ENCODE measurements around the gene EFCAB12. TPM values are rescaled to one million over a fixed set of nuclear protein-coding genes. Genes with fewer than 3 reads are reported as not detected.
A peak's percentile ranks its signal among the peaks of the same experiment; 100 is the strongest.

EFCAB12 gene
- total and polyA plus RNA-seq, 10 of the 15 experiments (the other 5 are each of a cell fraction or from before 2014, with no cell fraction given), result 0.02 to 0.85 (median 0.33) TPM

GRCh38 chr3:129439817-129440617 lies 11.6 kb upstream of the EFCAB12 start, which contains the start of the genes IFT122 and MBD4:
IFT122 (plus strand) TSS chr3:129440224; CDS start chr3:129440331, 107 bp downstream.
MBD4 (minus strand) TSS chr3:129439948; CDS start chr3:129439833, 115 bp downstream.
- 2% methylated on average over 73 of the region's 75 CpGs for WGBS (ENCODE audit: insufficient coverage, insufficient replicate concordance, low lambda C conversion rate, missing lambda C conversion rate)
- SMC1A ChIA-PET (ENCODE audit: uncharacterized antibody, unreplicated experiment), result interaction anchor here (0.6 to 14.5 kb wide), 11 partner anchors 9 to 57 kb away, joined by 3 to 275 read pairs (median 5); partner anchors contain the start of gene EFCAB12
- peaks cover 14% of the 10 kb centered on the region; the same call in 1 of the 2 replicates for H3K4me1 ChIP-seq (ENCODE audit: control insufficient read depth, insufficient read depth, low read length)
- RAD21 ChIA-PET (ENCODE audit: unreplicated experiment), result interaction anchor here (0.6 to 3.8 kb wide), 10 partner anchors 12 to 187 kb away, joined by 3 to 22 read pairs (median 6); partner anchors contain the start of gene EFCAB12
- BruUV-seq (replicated peaks), result no TSS peak
- POLR2A ChIA-PET, result interaction anchor here (0.7 to 6.0 kb wide), 16 partner anchors 9 to 320 kb away, joined by 3 to 40 read pairs (median 4); partner anchors contain the start of genes COPG1 and EFCAB12
- peaks cover 51% of the 10 kb centered on the region for H3K79me2 ChIP-seq (ENCODE audit: control insufficient read depth, insufficient read depth, low read length)
- no peaks in the 10 kb centered on the region for H3K36me3 ChIP-seq (ENCODE audit: control insufficient read depth in 2 of 2, insufficient read depth in 2 of 2, low read length in 1 of 2)
- H4K20me1 ChIP-seq (ENCODE audit: control insufficient read depth, insufficient read depth), result no peaks in the 10 kb centered on the region
- H3K27ac ChIP-seq (ENCODE audit: control insufficient read depth, insufficient read depth), result peak within 1 kb of the TSS; percentile 91
- no peaks in the 10 kb centered on the region for H3K27me3 ChIP-seq (replicated peaks in 1 of 2; ENCODE audit: control insufficient read depth in 2 of 2, insufficient read depth in 2 of 2, low read length in 1 of 2)
- peak within 1 kb of the TSS; percentile 91 for H3K4me3 ChIP-seq
- in situ Hi-C loops (cut with MboI), result no loop called here
- FAIRE-seq (peak; percentile 99), ATAC-seq (peak; percentile 91), DNase-seq (ENCODE audit: low read depth, low spot score) (peak; percentile 99)
- H3K4me2 ChIP-seq (ENCODE audit: control insufficient read depth, insufficient read depth), result peak within 1 kb of the TSS; percentile 93
- peak within 1 kb of the TSS; percentile 95 for H2AFZ ChIP-seq (ENCODE audit: control insufficient read depth, low read depth, low read length)
- CTCF ChIA-PET, result interaction anchor here (0.6 to 5.5 kb wide), 9 partner anchors 9 to 124 kb away, joined by 3 to 43 read pairs (median 8); partner anchors contain the start of gene EFCAB12
- intact Hi-C loops (cut with micrococcal nuclease; ENCODE audit: unreplicated experiment), result loop anchor here (2.0 to 5.0 kb wide), 2 partner anchors 41 to 58 kb away; no protein-coding TSS in a partner anchor
- H3K9me3 ChIP-seq (replicated peaks; ENCODE audit: control insufficient read depth, insufficient read depth, low read length), result no peaks in the 10 kb centered on the region
- peak within 1 kb of the TSS; percentile 96 for H3K9ac ChIP-seq (ENCODE audit: control insufficient read depth, insufficient read depth, low read length)
- TF ChIP-seq NFXL1 (IDR thresholded peaks at IDR 0.05; ENCODE audit: borderline replicate concordance), result no peak
- no peak for TF ChIP-seq ZBTB40 (IDR thresholded peaks at IDR 0.05; ENCODE audit: borderline replicate concordance)
- TF ChIP-seq ZNF592 (IDR thresholded peaks at IDR 0.05), result no peak
- no peak for TF ChIP-seq SMAD1 (IDR thresholded peaks at IDR 0.05; ENCODE audit: low read depth, partially characterized antibody)
- peak; percentile 89 for TF ChIP-seq POLR2A (IDR thresholded peaks at IDR 0.05; ENCODE audit: low read depth, low read length)
- TF ChIP-seq MXI1 (IDR thresholded peaks at IDR 0.05; ENCODE audit: low read depth, low read length), result peak; percentile 97
- no peak; the same call in 1 of the 2 replicates for TF ChIP-seq ELK1 (IDR thresholded peaks at IDR 0.05; ENCODE audit: low read depth, low read length)
- TF ChIP-seq IRF4 (IDR thresholded peaks at IDR 0.05; ENCODE audit: low read depth, low read length), result no peak
- TF ChIP-seq IKZF2 (IDR thresholded peaks at IDR 0.05), result peak in 1 of 2 experiments; percentile 26; a peak in 2 of 4 replicates
- TF ChIP-seq MTA2 (IDR thresholded peaks at IDR 0.05; ENCODE audit: low read depth), result no peak; the same call in 1 of the 2 replicates
- no peak for TF ChIP-seq SPI1 (IDR thresholded peaks at IDR 0.05; ENCODE audit: borderline replicate concordance, insufficient read depth, low read depth, low read length)
- TF ChIP-seq ZNF207 (IDR thresholded peaks at IDR 0.05; ENCODE audit: borderline replicate concordance), result peak; percentile 71; the same call in 1 of the 2 replicates
- peak; percentile 73; the same call in 1 of the 2 replicates for TF ChIP-seq POLR2AphosphoS2 (IDR thresholded peaks at IDR 0.05; ENCODE audit: low read depth, low read length)

Measured in GM12878 (cell line).